Brain pericyte (primary cell): ENCODE data around the gene CERK.
"Not testable (repeated sequence)": the region's sequence is repeated elsewhere in the genome, so short reads cannot be mapped to it uniquely, and the experiment has no call there.

Experiments used
- DNase-seq: peaks from one replicate; pipeline ENCODE4 v3.0.0-alpha.2; 2012; ENCODE audit warnings: low read depth, low spot score

The CERK gene

DNA sequence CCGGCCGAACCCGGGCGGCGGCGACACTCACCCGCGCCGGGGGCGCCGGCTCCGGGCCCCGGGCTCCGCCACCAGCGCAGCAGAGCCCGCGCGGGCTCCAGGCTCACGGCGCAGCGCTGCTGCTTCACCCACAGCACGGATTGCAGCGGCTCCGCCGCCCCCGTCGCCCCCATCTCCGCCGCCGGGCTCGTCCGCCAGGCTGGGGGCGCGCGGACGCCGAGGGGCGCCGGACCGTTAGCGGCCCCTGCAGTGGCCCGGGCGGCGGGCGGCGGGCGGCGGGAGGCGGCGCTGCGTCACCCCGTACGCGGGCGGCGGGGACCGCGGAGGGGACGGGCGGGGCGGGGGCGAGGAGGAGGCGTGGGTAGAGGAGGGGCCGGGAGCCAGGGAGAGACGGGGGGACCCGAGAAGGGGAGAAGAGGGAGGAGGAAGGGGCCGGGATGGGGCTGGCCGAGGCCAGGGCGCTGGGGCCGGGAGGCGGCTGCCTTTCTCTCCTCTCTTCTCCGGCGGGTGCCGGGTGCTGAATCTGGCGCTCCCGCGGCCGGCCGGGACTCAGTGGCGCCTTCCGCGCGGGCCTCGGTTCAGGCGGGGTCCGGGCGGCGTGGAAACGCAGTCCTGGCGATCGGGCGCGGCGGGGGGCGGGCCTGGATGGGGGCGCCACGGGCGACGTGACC is at the start of gene CERK:
TSS of gene CERK (minus strand) at position 277 of the 671 bp plus-strand sequence. CDS start at position 173, 104 bp downstream.
- no peak for DNase-seq

DNA sequence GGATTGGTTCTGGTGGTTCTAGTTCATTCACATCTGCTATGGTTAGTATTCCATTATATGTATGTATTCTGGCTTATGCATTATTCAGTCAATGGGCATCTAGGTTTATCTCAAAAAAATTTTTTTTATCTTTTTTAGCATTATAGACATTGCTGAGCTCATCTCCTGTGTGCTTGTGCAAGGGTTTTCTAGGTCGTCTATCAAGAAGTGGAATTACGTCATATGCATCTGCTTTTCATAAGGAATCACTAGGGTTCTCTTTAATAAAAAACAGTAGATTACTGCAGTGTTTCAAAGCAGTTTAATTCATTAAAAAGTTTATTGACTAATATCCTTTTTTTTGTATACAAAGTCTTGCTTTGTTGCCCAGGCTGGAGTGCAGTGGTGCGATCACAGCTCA is 45.7 kb upstream of the CERK start:
- no peak for DNase-seq

- not testable (repeated sequence) for DNase-seq
These were observed 44.1 kb upstream of the CERK start for GRCh38 chr22:46782200-46782599.

GRCh38 chr22:46781291-46781690 is 43.2 kb upstream of the CERK start:
- DNase-seq: no peak

- DNase-seq: no peak
These were observed 42.4 kb upstream of the CERK start for GRCh38 chr22:46780453-46780852.

- no peak for DNase-seq
These were observed 41.6 kb upstream of the CERK start for GRCh38 chr22:46779651-46780050.

DNA sequence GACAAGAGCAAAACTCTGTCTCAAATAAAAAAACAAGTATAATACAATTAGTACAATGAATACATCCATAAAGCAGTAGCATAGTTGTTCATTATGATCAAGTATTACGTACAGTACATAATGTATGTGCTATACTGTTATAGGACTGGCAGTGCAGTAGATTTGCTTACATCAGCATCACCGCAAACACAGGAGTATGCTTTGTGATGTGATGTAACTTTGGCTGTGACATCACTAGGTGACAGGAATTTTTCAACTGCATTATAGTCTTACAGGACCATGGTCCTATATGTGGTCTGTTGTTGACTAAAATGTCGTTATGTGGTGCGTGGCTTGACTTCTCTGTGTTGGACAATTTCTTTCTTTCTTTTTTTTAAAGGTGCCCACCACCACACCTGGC is 41.0 kb upstream of the CERK start:
- no peak for DNase-seq

DNA sequence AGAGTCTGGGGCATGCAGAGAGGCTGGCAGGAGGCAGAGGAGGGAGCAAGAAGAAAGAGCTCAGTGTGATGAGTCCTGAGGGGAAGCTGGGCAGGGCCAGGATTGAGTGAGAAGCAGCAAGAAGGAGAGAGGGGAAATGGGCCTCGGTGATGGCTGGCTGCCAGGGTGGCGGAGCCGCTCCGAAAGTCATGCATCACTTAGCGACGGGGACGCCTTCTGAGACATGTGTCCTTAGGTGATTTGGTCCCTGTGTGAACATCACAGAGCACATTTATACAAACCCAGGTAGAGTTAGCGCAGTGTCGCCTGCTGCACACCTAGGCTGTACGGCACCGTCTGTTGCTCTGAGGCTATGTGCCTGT is 39.5 kb upstream of the CERK start:
- DNase-seq: no peak

DNA sequence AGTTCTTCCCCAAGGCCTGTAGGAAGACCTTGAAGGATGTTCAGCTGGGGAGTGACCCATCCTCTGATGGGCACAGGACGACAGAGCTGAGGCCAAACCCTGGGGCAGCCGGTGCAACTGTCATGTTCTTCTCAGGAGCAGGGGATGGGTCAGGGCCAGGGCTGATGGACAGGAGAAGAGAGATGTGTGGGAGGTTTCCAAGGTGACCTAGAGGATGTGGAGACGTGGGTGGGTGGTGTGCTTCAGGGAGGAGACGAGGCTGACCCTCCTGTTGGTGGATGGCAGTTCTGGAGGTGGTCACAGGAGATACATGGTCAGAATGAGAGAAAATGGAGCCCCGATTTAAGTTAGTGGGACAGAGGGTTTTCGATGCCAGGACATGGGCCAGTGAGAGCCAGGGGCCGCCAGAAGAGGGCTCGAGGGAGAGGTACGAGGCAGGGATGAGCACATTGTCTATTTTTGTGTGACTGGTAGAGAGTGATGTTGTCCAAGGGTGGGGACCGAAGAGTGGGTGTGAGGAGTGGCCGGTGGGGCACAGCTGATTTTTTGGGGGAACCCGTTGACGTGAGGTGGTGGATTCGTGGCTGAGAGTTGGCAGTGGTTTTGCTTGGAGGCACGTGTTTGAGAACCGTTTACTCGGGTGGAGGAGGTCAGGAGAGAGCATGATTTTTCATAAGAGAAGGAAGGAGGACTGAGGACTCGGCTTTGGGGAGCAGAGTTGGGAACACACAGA is 39.0 kb upstream of the CERK start:
- no peak for DNase-seq

GRCh38 chr22:46775850-46776826 is 38.1 kb upstream of the CERK start:
- DNase-seq: no peak

- DNase-seq: no peak
These were observed 37.2 kb upstream of the CERK start for GRCh38 chr22:46774980-46775849.

DNA sequence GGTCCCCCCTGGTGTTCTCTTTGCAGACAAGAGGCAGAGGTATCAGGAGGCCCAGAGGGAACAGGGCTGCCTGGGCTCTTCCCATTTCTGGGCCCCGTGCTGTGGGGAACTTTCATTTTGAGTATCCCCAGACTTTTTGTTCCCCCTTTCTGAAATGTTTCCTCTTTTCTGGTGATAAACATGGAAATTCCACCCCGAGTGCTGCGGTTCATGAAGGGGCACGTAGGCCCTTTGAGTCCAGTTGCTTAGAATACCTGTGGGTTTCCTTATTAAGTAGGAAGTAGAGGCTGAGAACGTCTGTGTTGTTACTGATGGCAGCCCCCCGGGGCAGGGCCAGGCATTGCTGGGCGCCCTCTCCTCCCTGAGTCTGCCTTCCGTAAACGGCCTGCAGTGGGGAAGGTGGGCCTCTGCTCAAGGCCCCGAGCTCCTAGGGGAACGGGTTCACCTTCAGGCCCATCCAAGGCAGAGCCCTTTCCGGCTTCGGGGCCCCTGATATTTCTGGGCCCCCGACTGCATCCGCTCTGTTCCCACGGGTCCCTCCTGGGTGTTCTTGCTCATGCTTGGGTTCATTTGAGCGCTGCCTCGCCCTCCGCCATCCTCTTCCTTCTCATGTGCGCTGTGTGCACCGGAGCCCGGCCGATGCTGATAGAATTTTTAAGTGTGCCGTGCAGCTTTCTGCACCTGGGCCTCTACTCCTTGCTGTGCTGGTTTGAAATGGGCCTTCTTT is 36.4 kb upstream of the CERK start:
- DNase-seq: no peak

DNA sequence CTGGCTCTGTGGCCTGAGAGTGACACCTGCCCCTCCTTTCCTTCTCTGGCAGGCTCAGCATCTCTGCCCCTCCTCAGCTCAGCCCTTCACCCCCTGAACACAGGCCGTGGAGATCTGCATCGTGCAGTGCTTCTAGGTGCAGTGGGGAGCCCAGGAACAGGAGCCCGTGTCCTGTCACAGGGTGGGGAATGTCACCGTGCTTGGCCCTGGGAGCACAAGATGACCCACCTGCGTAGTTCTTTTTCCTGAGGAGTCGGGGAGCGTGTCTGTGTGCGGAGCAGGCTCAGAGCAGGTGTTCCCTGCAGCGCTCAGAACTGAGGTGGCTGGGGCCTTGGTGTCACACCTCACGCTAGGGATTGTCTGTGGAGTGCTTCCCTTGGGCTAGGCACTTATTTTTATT is 35.0 kb upstream of the CERK start:
- no peak for DNase-seq

DNA sequence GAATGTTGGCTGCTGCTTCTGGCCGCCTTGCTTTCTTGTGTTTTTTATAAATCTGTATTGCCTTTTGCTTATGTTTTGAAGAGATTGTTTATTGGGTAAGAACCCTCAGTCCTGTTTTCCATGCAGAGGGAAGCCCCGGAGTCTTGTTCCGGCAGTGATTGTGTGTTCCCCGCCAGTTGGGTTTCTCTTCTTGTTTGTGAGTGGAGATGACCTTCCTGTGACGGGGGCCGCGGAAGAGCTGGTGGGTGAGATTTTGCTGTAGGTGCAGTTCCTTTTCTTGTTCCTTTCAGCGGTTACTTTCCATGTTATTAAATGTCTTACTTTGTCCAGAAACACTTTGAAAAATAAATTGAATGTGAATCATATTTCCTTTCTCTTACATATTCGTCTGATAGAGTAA is 32.7 kb upstream of the CERK start:
- no peak for DNase-seq

DNA sequence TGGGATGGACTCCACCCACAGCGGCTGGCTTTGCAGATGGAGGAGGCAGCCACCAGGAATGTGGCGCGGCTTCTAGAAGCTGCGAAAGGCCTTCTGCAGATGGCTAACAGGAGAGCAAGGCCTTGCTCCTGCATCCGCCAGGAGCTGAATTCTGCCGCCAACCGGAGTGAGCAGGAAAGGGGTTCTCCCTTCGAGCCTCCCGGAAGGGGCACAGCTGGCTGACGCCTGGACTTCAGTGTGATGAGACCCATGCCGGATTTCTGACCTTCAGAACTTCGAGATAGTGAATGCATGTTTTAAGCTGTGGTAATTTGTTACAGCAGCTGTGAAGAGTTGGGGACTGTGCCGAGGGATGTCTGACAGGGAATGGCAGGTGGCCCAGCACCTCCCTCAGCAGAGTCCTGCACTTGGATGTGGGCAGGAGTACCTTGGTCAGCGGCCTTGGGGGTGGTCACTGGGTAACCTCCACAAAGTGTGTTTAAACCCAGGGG is 32.1 kb upstream of the CERK start:
- DNase-seq: no peak

GRCh38 chr22:46769706-46770105 is 31.7 kb upstream of the CERK start:
- DNase-seq: no peak

DNA sequence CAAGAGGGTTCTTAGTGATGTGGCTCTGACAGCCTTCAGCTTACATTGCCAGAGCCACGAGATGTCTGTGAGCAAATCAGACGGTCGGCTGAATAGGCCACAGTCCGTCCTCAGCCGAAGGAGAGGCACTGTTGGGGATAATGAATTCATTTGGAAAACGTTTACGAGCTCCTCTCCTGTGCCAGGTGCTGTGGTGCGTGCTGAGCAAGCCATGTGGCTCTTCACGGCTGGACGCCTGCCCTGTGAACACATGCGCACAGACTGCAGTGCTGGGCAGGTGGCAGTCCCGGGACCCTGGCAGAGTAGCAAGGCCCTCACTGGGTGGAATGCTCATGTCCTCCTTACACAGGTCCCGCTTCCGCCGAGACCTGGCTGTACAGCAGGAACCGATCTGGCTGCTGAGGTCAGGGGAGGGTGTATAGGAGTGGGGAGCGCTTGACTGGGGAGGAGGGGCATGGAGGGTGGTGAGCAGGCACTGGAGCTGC is 31.2 kb upstream of the CERK start:
- DNase-seq: no peak

DNA sequence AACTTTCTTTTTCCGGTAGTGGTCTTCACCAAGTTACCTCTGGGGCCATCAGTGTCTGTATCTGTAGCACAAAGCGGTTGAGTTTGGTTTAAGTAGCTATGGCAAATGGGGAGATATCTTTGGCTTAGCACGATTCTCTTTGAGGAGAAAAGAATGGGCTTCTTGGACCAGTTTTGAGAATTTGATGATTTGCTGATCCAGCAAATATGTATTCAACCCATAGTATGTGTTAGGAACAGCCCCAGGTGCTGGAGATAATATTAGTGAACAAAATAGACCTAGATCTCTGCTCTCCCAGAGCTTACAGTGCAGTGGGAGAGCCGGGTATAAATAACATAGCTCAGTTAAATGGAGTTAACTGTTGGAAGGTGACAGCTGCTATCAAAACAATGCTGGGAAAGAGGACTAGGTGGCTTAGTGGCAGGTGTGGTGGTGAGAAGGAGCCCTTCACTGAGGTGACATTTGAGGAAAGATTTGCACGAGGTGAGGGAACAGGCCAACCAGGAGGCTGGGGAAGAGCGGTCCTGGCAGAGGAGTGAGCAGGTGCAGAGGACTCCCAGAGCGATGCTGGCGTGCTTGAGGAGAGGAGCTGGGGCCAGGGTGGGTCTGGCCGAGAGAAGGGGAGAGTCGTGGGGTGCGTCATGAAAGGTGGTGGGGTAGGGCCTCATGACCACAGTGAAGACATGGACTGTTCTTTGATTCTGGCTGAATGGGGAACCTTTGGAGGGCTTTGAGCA is 29.4 kb upstream of the CERK start:
- no peak for DNase-seq

DNA sequence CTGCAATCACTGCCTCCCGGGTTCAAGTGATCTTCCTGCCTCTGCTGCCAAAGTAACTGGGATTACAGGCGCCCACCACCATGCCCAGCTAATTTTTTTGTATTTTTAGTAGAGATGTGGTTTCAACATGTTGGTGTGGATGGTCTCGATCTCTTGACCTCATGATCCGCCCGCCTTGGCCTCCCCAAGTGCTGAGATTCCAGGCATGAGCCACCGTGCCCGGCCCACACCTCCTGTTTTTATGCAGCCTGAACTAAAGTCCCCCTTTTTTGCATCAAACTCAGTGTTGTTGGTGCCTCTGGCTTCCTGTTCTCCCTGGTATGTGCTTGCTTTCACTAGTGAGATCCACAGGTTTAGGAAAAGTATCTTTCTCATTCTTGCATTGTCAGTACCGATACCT is 28.6 kb upstream of the CERK start:
- DNase-seq: no peak
